ENCODE measurements around the gene CYB5R2. TPM values are rescaled to one million over a fixed set of nuclear protein-coding genes. Genes with fewer than 3 reads are reported as not detected.
A peak's percentile ranks its signal among the peaks of the same experiment; 100 is the strongest.

Gene CYB5R2
- total RNA-seq, 4 donors from 2014 or later: 2.7 to 21.3 (median 4.2) TPM; not detected in 1

DNA sequence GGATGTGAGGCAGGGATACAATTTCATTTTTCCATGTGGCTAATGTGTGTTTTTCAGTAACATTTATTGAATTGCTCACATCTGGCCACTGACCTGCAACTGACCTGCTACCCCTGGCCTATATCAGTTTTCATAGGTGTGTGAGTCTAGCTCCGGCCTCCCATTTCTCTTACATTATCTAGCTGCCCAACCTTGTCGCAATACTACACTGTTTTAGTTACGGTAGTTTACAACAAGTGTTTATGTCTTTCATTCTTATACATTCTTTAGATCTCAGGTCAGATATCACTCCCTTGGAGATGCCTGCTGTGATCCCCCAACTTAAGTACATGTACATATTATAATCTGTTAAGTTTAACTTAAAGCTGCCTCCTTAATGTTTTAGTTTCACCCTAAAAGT, 2.3 kb upstream of the CYB5R2 start:
- no peaks in the 10 kb centered on the region for H3K36me3 ChIP-seq
- intact Hi-C loops (cut with DNase I; ENCODE audit: low total_unique reads): no loop called here
- peaks cover 15% of the 10 kb centered on the region for H3K27me3 ChIP-seq
- no peaks in the 10 kb centered on the region for H3K9me3 ChIP-seq
- in situ Hi-C loops (cut with MboI; ENCODE audit: low pct_ligation_motif_present in 1 of 4, low pct_unique_long_range_greater_than_20kb in 1 of 4, low sequenced_read_pairs in 3 of 4): loop anchor here in 2 of 4 donors (25.0 kb wide), 2 partner anchors 563 to 588 kb away; partner anchors contain the start of gene RBMXL2 (in 1 of the 2)
- H3K4me3 ChIP-seq: no peak overlapping the region
- WGBS, 2 donors (ENCODE audit: low coverage in 1 of 2): 77 to 94% methylated on average over 3 of the region's 3 CpGs
- H3K4me1 ChIP-seq: peaks cover 0 to 22% (median 17%) of the 10 kb centered on the region in 4 donors
- DNase-seq: no peak
- TF ChIP-seq POLR2A (IDR thresholded peaks at IDR 0.05) (no peak), POLR2AphosphoS5 (IDR thresholded peaks at IDR 0.05) (no peak), EP300 (IDR thresholded peaks at IDR 0.05; ENCODE audit: low read depth) (no peak)
- TF ChIP-seq, protein P1, sequence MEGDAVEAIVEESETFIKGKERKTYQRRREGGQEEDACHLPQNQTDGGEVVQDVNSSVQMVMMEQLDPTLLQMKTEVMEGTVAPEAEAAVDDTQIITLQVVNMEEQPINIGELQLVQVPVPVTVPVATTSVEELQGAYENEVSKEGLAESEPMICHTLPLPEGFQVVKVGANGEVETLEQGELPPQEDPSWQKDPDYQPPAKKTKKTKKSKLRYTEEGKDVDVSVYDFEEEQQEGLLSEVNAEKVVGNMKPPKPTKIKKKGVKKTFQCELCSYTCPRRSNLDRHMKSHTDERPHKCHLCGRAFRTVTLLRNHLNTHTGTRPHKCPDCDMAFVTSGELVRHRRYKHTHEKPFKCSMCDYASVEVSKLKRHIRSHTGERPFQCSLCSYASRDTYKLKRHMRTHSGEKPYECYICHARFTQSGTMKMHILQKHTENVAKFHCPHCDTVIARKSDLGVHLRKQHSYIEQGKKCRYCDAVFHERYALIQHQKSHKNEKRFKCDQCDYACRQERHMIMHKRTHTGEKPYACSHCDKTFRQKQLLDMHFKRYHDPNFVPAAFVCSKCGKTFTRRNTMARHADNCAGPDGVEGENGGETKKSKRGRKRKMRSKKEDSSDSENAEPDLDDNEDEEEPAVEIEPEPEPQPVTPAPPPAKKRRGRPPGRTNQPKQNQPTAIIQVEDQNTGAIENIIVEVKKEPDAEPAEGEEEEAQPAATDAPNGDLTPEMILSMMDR (IDR thresholded peaks at IDR 0.05): no peak
- H3K27ac ChIP-seq: no peak overlapping the region

DNA sequence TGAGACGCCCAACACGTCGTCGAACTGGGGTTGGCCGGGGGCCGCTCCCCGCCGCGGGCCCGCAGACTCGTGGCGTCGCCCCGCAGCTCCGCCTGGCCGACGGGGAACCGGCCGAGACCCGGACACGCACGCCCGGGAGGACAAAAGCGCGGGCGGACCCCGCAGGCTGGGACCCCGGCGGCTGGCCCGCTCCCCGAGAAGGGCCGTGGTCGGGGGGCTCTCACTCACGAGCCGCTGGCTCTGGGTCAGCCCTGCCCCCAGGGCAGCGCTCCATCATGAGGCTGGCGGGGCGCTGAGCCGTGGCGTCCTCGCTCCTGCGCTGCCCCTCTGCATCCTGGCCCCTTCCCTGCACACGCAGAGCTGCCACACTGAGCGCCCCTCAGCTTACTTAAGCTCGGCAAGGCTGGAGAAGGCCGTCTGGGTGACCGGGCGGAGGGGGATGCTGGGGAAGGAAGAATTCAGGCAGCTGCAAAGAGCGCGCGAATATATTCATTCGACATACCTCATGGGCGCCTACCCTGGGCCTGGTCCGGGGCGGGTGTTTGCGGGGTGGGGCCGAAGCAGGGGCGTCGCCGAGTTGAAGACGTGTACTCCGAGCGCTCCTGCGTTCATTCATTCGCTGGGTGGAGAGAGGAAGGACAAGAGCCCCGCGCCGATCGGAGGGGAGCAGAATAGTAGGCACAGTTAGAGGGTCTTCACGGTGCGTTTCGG, 579 bp upstream of the CYB5R2 start:
- in situ Hi-C loops (cut with MboI; ENCODE audit: low pct_ligation_motif_present in 1 of 4, low pct_unique_long_range_greater_than_20kb in 1 of 4, low sequenced_read_pairs in 3 of 4): loop anchor here in 2 of 4 donors (25.0 kb wide), 1 partner anchor 112 kb away; no protein-coding TSS in a partner anchor
- H3K27ac ChIP-seq: peak overlapping the region; percentile 64 to 77 (median 69)
- WGBS, 2 donors (ENCODE audit: low coverage in 1 of 2): 0 to 9% methylated on average over 1 to 52 of the region's 72 CpGs

DNA sequence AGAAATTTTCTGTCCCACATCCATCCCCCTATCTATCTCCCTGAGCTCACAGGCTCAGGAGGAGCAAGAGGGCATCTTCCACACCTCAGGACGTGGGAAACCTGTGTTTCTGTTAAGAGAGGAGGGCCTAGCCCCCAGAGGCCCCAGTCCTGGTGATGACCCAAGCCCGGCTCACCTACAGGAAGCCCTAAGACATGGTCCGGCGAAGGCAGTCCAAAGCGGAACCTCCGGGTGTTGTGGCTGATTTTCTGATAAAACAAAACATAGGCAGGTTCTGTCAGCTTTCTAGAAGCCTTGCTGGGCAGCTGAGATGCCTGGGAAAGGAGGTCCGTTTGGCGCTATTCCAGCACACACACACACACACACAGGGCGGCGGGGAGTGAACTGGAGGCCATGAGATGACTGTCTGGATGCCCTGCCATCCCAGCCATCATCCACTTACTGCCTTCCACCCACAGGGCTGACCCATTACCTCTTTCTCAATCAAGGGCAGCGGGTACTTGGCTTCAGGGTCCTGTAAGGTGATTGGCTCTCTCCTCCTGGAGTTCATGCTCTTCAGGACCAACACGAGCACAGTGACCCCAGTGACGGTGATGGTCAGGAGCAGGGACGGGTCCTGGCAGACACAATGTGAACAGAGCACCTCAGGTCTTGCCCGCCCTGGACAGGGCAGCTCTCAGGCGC, 882 bp downstream of the CYB5R2 start:
- Histone ChIP-seq H3K4me3 (peak overlapping the region in 1 of 4 donors; percentile 55), H3K27ac (peak overlapping the region in 1 of 4 donors; percentile 73), H3K27me3 (peaks cover 15% of the 10 kb centered on the region), H3K36me3 (no peaks in the 10 kb centered on the region), H3K9me3 (no peaks in the 10 kb centered on the region), H3K4me1 (peaks cover 0 to 21% (median 14%) of the 10 kb centered on the region in 4 donors)
- TF ChIP-seq, protein P1 (IDR thresholded peaks at IDR 0.05): no peak
- TF ChIP-seq EP300 (IDR thresholded peaks at IDR 0.05; ENCODE audit: low read depth) (no peak), POLR2A (IDR thresholded peaks at IDR 0.05) (no peak)
- intact Hi-C loops (cut with DNase I; ENCODE audit: low total_unique reads) (no loop called here), in situ Hi-C loops (cut with MboI; ENCODE audit: low pct_ligation_motif_present in 1 of 4, low pct_unique_long_range_greater_than_20kb in 1 of 4, low sequenced_read_pairs in 3 of 4) (loop anchor here in 2 of 4 donors (25.0 kb wide), 1 partner anchor 110 kb away; no protein-coding TSS in a partner anchor)
- DNase-seq: no peak
- WGBS, 2 donors (ENCODE audit: low coverage in 1 of 2): 86 to 89% methylated on average over 5 to 14 of the region's 16 CpGs

More for the DNA sequence above, 579 bp upstream of the CYB5R2 start:
- peak; percentile 76 for DNase-seq
- H3K4me3 ChIP-seq: peak overlapping the region; percentile 31 to 55 (median 43)
- H3K4me1 ChIP-seq: peaks cover 0 to 22% (median 17%) of the 10 kb centered on the region in 4 donors
- intact Hi-C loops (cut with DNase I; ENCODE audit: low total_unique reads): no loop called here
- no peaks in the 10 kb centered on the region for H3K9me3 ChIP-seq
- H3K27me3 ChIP-seq: peaks cover 15% of the 10 kb centered on the region
- H3K36me3 ChIP-seq: no peaks in the 10 kb centered on the region
- no peak for TF ChIP-seq POLR2A (IDR thresholded peaks at IDR 0.05)
- TF ChIP-seq, protein P1 (IDR thresholded peaks at IDR 0.05): no peak
- peak in 1 of 3 donors; percentile 19 for TF ChIP-seq POLR2AphosphoS5 (IDR thresholded peaks at IDR 0.05)
- no peak for TF ChIP-seq EP300 (IDR thresholded peaks at IDR 0.05; ENCODE audit: low read depth)

Measured in transverse colon (tissue), 4 donors.